D721Med (cell line): Measurements from ENCODE around the gene AGAP1.

ENCODE experiments used
- DNase-seq: peaks from one replicate; pipeline ENCODE4 v3.0.0; 2011; ENCODE audit warnings: low spot score; ENCODE audit not compliant: insufficient read length
- FAIRE-seq: peaks from 2 replicates; lab custom pipeline; 2011; peaks lifted over from hg19 to GRCh38; lab: Jason Lieb, UNC
- TF ChIP-seq, protein P1 (sequence below): IDR thresholded peaks from 2 replicates; pipeline ENCODE4 v1.5.1; 2012; ENCODE audit warnings: mild to moderate bottlenecking, control low read depth; ENCODE audit not compliant: insufficient read depth; ENCODE audit errors: missing control alignments

AGAP1 gene

GRCh38 chr2:235964787-235965390 lies 471.0 kb downstream of the AGAP1 start:
- TF ChIP-seq, protein P1, sequence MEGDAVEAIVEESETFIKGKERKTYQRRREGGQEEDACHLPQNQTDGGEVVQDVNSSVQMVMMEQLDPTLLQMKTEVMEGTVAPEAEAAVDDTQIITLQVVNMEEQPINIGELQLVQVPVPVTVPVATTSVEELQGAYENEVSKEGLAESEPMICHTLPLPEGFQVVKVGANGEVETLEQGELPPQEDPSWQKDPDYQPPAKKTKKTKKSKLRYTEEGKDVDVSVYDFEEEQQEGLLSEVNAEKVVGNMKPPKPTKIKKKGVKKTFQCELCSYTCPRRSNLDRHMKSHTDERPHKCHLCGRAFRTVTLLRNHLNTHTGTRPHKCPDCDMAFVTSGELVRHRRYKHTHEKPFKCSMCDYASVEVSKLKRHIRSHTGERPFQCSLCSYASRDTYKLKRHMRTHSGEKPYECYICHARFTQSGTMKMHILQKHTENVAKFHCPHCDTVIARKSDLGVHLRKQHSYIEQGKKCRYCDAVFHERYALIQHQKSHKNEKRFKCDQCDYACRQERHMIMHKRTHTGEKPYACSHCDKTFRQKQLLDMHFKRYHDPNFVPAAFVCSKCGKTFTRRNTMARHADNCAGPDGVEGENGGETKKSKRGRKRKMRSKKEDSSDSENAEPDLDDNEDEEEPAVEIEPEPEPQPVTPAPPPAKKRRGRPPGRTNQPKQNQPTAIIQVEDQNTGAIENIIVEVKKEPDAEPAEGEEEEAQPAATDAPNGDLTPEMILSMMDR: no peak
- FAIRE-seq (no peak), DNase-seq (no peak)

GRCh38 chr2:235966396-235966795 lies 472.6 kb downstream of the AGAP1 start:
- no peak for DNase-seq
- TF ChIP-seq, protein P1: no peak
- FAIRE-seq: no peak

DNA sequence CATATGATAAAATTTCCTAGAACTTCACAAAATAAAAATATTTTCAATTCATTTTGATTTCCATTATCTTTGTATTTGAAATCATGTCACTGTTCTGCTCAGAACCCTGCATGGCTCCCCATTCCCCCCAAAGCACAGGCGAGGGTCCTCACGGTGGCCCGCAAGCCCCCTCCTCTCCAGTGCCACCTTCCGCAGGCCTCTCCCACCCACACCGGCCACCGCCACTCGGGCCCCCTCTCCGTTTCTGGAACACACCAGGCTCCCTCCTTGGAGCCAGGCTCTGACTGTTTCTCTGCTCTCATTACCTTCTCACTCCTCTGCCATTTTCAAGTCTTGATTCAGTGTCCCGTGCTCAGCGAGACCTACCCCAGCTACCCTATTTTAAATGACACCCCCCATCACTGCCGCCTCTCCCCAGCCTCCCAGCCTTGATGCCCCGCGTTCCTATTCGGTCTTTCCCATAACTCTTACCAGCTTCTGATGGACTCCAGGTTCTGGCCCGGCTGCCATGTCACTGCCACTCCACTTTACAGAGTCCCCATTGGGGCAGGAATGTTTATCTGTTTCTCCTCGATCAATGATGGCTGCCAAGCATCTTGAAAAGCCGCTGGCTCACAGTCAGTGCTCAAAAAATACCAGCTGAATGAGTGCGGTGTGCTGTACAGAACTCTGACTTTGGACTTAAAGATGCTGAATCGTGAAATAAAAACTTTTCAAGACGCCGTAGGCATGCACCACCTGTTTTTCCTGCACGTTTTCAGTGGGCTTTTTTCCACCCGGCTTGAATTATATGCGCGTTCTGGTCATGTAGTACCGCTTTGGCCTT lies 473.3 kb downstream of the AGAP1 start:
- no peak for FAIRE-seq

GRCh38 chr2:235968155-235968554 lies 474.3 kb downstream of the AGAP1 start:
- no peak for FAIRE-seq
- DNase-seq: no peak
- TF ChIP-seq, protein P1: no peak

More for the DNA sequence above, 473.3 kb downstream of the AGAP1 start:
- TF ChIP-seq, protein P1: no peak
- DNase-seq: no peak

DNA sequence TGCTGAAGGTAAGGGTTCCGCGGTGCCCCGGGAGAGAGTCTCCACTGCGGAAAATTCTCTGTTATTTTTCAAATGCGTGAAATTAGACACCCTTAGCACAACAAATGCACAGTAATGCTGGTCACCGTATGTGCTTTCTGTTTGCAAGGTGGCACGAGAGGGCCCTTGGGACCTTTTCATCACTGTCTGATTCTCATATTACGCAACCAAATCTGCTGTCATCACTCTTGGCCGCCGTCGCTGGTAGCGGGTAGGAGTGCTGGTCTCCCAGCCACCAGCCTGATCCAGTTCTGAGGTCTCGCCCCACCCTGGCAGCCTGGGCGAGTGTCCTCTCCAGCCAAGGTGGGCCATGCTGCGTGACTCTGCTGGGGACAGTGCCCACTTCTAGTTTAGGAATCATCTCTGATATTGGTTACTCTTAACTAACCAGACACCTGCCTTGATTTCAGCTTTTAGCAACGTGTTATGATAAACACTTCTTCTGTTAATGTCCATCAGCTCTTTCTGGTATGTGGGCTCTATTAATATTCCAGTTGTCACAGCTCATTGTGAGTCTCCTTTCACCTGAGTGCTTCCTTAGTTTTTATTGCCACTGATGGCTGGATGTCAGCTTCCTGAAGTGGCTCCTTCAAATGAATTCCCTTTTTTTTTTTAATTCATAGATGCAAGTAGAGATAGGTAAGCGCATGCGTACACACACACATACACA lies 474.9 kb downstream of the AGAP1 start:
- no peak for FAIRE-seq
- TF ChIP-seq, protein P1: no peak
- no peak for DNase-seq

- TF ChIP-seq, protein P1: no peak
- DNase-seq: no peak
- no peak for FAIRE-seq
Observed at GRCh38 chr2:235970204-235971040, 476.6 kb downstream of the AGAP1 start.
